Motor neuron (in vitro differentiated cells): ENCODE data around the gene PSMD12. TPM values are rescaled to one million over a fixed set of nuclear protein-coding genes. Genes with fewer than 3 reads are reported as not detected.

Source experiments
- total RNA-seq, 8 experiments: library from RNA; unstranded; fragments of 300-600 nt; gene quantifications; 2 replicates each; pipeline versions ENCODE4 v1.2.3 to v1.2.4, GENCODE V29; 2022

The PSMD12 gene
- total RNA-seq, 8 experiments from 2014 or later: 25.7 to 59.5 (median 39.6) TPM

Other genes starting within 250 kb of the PSMD12 start
- gene HELZ, start 121.4 kb downstream of the PSMD12 start, total RNA-seq: 100 to 1,000 TPM in 1 of 8 experiments, 10 to 100 TPM in 7; 22.0 to 106 (median 27.4) TPM
- gene PITPNC1, start 10.7 kb upstream of the PSMD12 start, total RNA-seq: 10 to 100 TPM in 7 of 8 experiments, 1 to 10 TPM in 1; 8.8 to 67.0 (median 19.7) TPM